SH-SY5Y (cell line): ENCODE data around the gene CLIC3.

ENCODE experiments used
- GATA2 ChIP-seq: IDR thresholded peaks from 2 replicates; pipeline ENCODE4 v1.6.1; 2011; ENCODE audit warnings: mild to moderate bottlenecking, low read depth, low read length
- GATA3 ChIP-seq: IDR thresholded peaks from 2 replicates; pipeline ENCODE4 v1.6.1; 2011; ENCODE audit warnings: low read depth, mild to moderate bottlenecking, low read length, moderate library complexity

Gene CLIC3

GRCh38 chr9:137025517-137025966 is 29.2 kb upstream of the CLIC3 start:
- TF ChIP-seq GATA2 = no peak
- no peak for TF ChIP-seq GATA3

GRCh38 chr9:137023583-137023991 is 27.2 kb upstream of the CLIC3 start:
- TF ChIP-seq GATA3 = no peak
- TF ChIP-seq GATA2 = no peak

- no peak for TF ChIP-seq GATA3
- TF ChIP-seq GATA2 = no peak
Measured at GRCh38 chr9:137023157-137023556, 26.8 kb upstream of the CLIC3 start.

- TF ChIP-seq GATA3 (no peak), GATA2 (no peak)
Measured at GRCh38 chr9:137022662-137023008, 26.3 kb upstream of the CLIC3 start.

GRCh38 chr9:137021979-137022661 is 25.8 kb upstream of the CLIC3 start:
- TF ChIP-seq GATA3 = no peak
- no peak for TF ChIP-seq GATA2

- TF ChIP-seq GATA2 (no peak), GATA3 (no peak)
Measured at GRCh38 chr9:137021568-137021978, 25.2 kb upstream of the CLIC3 start.

GRCh38 chr9:137020771-137021567 is 24.6 kb upstream of the CLIC3 start:
- TF ChIP-seq GATA2 = no peak

- TF ChIP-seq GATA3 (no peak), GATA2 (no peak)
Measured at GRCh38 chr9:137019891-137020683, 23.7 kb upstream of the CLIC3 start.

- TF ChIP-seq GATA3 = no peak
- no peak for TF ChIP-seq GATA2
Measured at GRCh38 chr9:137018761-137019559, 22.6 kb upstream of the CLIC3 start.

GRCh38 chr9:137017791-137018497 is 21.6 kb upstream of the CLIC3 start:
- TF ChIP-seq GATA2 (no peak), GATA3 (no peak)

- TF ChIP-seq GATA2 (no peak), GATA3 (no peak)
Measured at GRCh38 chr9:137017071-137017470, 20.7 kb upstream of the CLIC3 start.

GRCh38 chr9:137016436-137016835 is 20.1 kb upstream of the CLIC3 start:
- no peak for TF ChIP-seq GATA2
- no peak for TF ChIP-seq GATA3

GRCh38 chr9:137015976-137016375 is 19.6 kb upstream of the CLIC3 start:
- no peak for TF ChIP-seq GATA3
- TF ChIP-seq GATA2 = no peak
